HG03064 (cell line): ENCODE measurements around the gene MOGAT3.
A peak's percentile ranks its signal among the peaks of the same experiment; 100 is the strongest.

Experiments
- ATAC-seq: cut with Tn5 transposase; IDR thresholded peaks from one replicate; pipeline ENCODE4 v1.9.1; 2021; ENCODE audit warnings: low read depth; ENCODE audit not compliant: unreplicated experiment

MOGAT3 gene

GRCh38 chr7:101234636-101235035, 33.8 kb upstream of the MOGAT3 start:
- no peak for ATAC-seq

- ATAC-seq = no peak
Measured at GRCh38 chr7:101233907-101234547, 33.2 kb upstream of the MOGAT3 start.

- ATAC-seq = no peak
Measured at GRCh38 chr7:101232141-101232850, 31.5 kb upstream of the MOGAT3 start.

GRCh38 chr7:101231644-101232043, 30.8 kb upstream of the MOGAT3 start:
- ATAC-seq = no peak

- no peak for ATAC-seq
Measured at GRCh38 chr7:101226721-101227120, 25.9 kb upstream of the MOGAT3 start.

GRCh38 chr7:101225650-101226049, 24.8 kb upstream of the MOGAT3 start:
- ATAC-seq = no peak

GRCh38 chr7:101223528-101223927, 22.7 kb upstream of the MOGAT3 start:
- no peak for ATAC-seq

- ATAC-seq = no peak
Measured at GRCh38 chr7:101222275-101222830, 21.5 kb upstream of the MOGAT3 start.

- no peak for ATAC-seq
Measured at GRCh38 chr7:101220295-101220694, 19.5 kb upstream of the MOGAT3 start.

- peak; percentile 13 for ATAC-seq
Measured at GRCh38 chr7:101218236-101219125, 17.6 kb upstream of the MOGAT3 start.

GRCh38 chr7:101217388-101218235, 16.8 kb upstream of the MOGAT3 start, which contains the start of the genes PLOD3 and ZNHIT1:
Gene PLOD3, minus strand, starts transcription at chr7:101217581. Its CDS starts 307 bp downstream, at chr7:101217274.
Gene ZNHIT1, plus strand, starts transcription at chr7:101218165. Its CDS starts 31 bp downstream, at chr7:101218196.
- ATAC-seq = peak; percentile 56

- peak; percentile 7 for ATAC-seq
Measured at GRCh38 chr7:101216860-101217387, 16.1 kb upstream of the MOGAT3 start.

- no peak for ATAC-seq
Measured at GRCh38 chr7:101216001-101216859, 15.4 kb upstream of the MOGAT3 start.

GRCh38 chr7:101212014-101212413, 11.2 kb upstream of the MOGAT3 start:
- no peak for ATAC-seq

- no peak for ATAC-seq
Measured at GRCh38 chr7:101211501-101211900, 10.7 kb upstream of the MOGAT3 start.

- ATAC-seq = no peak
Measured at GRCh38 chr7:101210143-101210542, 9.3 kb upstream of the MOGAT3 start.

GRCh38 chr7:101208794-101209193, 8.0 kb upstream of the MOGAT3 start:
- no peak for ATAC-seq

GRCh38 chr7:101207459-101207858, 6.6 kb upstream of the MOGAT3 start:
- ATAC-seq = no peak

GRCh38 chr7:101206665-101207042, 5.8 kb upstream of the MOGAT3 start:
- no peak for ATAC-seq
